HG02973 (cell line): ENCODE results near the gene GRIP2.

ENCODE experiments used
- ATAC-seq: cut with Tn5 transposase; IDR thresholded peaks from one replicate; pipeline ENCODE4 v1.9.1; 2021; ENCODE audit warnings: moderate library complexity; ENCODE audit not compliant: unreplicated experiment

The GRIP2 gene

DNA sequence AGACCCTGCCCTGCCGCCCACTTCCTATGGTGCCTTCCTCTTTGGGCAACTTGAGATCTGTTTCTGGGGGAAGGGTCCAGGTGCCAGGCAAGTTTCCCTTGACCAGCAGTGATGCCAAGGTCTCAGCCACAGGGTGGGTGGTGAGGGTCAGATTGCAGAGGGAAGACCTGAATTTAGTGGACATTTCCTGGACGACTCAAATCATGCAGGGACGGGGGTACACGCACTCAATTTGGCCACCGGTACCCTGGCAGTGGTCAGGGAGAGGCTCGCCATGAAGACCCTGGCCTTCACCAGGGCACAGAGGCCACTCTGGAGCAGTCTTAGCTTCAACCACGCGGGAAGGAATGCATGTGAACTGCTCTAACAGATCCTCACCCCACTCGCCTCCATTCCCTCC is 1.5 kb upstream of the GRIP2 start:
- ATAC-seq = no peak

DNA sequence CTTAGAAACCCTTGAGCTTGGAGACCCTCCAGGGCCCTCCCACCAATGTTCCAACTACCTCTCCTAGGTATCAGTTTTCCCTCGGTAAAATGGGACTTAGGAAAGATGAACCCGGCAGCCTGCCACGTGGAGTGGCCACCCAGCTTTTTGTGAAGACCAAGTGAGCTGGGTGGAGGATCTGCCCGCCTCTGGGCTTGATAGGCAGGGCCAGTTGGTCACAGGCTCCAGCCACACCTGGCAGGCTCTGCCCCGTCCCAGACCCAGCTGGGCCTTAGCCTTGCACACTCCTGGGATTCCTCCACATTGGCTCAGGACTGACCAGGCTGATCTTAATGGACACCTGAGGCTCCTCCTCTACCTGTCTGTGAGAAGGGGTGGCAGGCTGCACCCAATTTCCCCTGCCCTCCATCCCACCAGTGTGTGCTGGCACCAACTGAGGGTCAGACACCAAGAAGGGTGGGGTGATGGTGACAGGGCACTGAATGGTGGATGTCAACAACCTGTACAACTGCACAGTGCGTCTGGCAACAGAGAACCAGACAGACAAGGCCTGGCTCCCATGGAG is 761 bp upstream of the GRIP2 start:
- ATAC-seq = no peak

DNA sequence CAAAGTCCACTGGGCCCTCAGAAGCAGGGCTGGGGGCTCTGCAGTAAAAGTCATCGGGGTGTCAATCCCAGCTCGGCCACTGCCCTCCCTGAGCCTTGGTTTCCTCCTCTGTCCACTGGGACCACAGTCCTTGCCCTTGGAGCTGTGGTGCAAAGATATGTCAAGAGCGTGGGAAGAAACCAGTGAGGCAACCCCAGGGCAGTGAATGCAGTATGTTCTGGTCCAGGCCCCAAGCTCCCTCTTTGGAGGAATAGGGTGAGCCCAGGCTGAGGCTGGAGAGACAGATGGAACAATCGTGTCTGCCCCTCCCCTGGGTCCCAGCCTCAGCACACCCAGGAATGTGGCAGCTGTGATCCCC is 779 bp downstream of the GRIP2 start:
- ATAC-seq = no peak

DNA sequence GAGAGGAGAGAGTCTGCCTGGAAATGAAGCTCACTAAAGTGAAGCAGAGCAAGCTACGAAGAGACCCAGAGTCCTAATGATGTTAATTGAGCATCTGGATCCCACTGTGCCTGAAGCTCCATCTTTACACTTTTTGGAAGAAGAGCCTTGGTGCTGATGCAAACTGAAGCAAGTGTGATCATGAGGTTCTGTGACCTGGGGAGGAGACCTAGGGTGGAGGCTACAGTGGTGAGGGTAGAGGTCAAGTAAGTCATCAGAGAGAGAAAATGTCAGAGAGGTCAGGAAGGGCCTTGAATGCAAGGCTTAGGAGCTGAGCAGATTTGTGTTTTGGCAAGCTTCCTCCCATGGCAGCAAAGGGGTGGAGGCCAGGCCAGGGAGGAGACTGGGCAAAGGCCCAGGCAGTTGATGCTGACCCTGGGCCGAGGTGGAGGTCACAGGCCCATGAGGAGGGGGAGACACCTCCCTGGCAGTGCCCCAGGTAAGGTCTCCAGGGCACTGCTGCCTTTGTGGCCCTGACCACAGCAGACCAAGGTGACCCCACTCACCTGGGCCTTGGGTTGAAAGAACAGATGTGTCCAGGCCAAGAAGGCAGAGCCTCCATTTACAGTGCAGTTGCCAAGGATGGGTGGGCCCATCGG is 1.6 kb downstream of the GRIP2 start:
- ATAC-seq = no peak

DNA sequence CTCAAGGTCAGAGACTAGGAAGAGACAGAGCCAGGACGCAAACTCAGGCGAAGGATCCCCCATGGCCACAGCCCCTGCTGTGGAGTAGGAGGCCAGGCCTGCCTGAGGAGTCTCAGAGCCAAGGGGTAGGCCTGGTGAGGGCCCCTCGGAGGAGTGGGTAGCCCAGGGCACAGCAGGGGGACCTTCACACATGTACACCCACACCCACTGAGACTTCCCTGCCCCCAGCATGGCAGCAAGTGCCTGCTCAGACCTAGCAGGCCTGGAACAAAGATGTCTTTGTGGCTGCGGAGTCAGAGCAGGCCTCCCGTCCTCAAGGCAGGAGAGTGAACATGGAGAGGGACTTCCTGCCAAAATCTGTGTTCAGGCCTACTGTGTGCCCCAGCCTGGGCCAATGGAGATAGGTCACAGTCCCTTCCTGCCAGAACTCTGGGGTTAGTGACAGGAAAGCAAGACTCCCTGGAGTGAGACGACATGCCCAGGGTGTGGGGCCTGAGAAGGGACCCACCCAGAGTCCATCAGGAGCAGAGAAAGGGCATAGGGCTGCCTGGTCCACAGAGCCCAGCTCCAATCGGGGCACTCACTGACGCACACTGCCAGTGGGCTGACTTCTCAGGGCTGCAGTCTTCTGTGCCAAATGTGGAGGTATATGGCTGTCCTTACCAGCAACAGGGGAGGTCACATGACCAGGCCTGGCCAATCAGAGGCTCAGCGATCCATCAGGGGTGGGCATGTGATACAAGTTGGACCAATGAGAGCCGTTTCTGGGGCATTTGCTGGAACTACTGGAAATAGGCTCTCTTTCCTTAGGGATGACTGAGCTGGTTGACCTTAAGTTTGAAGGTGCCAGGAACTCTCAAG is 2.3 kb downstream of the GRIP2 start:
- ATAC-seq = no peak

DNA sequence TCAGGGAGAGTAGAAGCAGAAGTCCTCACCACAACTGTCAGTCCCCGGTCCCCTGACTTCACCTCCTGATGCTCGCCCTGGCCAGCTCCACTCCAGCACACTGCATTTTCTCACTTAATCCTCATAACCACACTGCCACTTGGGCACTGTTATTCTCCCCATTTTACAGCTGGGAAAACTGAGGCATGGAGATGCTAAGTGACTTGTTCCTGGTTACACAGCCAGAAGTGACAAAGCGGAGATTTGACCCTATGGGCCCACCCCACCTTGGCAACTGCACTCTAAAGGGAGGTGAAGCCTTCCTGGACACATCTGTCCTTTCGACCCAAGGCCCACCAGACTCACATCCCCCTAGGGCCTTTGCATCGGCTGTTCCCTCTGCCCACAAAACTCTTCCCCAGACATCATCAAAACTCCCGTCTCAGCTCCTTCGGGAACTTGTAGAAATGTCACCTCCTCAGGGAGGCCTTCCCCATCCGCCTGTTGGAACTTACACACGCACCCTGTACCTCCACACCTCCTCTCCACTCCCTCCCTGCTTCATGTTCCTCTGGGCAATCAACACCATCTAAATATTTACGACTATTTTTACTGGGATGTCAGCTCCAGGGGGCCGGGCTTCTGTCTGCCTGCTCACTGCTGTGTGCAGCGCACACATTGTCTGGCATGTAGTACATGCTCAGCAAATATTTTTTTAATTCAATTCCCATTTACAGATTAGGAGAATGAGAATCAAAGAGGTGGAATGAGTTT is 3.1 kb downstream of the GRIP2 start:
- ATAC-seq = no peak

DNA sequence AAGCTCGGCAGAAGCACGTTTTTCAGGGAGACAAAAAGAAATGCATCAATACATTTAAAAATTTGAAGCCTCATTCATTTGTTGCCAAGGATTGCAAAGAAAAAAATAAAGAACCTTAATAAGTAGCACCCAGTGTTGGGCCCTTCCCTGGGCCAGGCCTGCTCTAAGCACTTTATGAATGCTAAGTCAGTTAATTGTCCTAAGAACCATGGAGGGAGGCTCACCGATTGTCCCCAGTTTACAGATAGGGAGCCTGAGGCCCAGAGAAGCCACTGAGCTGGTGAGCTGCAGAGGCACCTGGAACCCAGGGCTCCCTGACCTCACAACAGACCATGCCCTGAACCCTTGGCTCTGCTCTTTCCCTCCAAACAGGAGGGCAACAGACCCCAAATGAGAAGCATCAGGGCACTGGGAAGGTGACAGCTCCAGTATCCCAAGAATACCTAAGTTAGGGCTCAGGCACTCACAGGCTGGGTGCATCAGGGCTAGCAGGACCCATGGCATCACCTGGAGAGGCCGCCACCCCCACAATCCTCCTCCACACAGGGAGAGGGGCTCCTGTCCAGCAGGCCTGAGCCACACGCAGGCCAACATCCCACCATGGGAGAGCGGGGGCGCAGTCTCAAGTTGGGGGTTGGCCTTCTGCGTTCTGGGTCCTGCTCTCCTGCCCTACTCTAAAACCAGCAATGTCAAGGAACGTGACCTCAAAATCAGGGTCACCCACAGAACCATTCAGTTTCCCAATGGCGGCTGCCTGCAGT is 3.9 kb downstream of the GRIP2 start:
- ATAC-seq = no peak

DNA sequence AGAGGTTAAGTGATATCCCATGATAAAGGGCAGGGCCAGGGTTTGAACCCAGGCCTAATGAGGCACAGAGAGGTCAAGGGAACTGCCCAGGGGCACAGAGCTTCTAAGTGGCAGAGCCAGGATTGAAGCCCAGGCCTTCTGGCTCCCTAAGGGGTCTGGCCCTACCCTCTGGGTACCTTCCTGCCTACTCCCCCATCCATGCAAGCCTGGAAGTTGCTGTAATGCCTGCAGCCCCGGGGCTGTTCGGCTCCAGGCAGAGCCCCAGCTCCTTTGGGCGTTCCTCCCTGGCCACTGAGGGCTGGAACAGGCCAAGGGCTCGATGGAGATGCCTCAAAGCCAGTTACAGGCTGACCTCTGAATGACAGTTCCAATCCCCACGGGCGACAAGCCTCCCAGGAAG is 4.5 kb downstream of the GRIP2 start:
- no peak for ATAC-seq

DNA sequence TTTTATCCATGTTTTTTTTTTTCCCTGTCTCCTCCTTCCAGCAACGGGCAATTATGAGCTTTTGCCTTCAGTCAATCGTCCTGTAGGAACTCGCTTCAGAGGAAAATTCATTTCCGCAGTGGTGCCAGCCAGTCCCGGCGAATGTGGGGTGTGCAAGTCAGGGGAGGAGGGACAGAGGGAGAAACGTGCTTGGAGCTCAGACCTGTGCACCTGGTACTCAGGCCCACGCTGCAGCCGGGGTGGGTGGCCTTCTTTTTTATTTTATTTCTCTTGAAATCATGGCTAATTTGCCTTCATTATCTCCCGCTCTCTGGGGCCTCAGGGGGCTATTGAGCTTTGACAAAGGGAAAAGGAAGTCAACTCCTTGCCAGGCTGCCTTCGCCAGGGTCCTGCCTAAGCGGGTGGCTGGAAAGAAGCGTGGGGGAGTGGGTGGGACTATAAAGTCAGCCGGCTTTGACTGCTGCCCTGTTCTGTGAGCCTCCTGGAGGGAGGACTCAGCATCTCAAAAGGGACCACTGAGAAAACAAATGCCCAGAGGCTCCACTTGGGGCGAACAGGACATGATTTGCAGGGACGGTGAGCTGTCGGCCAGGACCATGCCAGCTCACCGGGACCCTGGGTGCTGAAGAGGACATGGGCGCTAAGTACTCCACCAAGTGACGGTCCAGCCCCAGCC is 5.5 kb downstream of the GRIP2 start:
- no peak for ATAC-seq

DNA sequence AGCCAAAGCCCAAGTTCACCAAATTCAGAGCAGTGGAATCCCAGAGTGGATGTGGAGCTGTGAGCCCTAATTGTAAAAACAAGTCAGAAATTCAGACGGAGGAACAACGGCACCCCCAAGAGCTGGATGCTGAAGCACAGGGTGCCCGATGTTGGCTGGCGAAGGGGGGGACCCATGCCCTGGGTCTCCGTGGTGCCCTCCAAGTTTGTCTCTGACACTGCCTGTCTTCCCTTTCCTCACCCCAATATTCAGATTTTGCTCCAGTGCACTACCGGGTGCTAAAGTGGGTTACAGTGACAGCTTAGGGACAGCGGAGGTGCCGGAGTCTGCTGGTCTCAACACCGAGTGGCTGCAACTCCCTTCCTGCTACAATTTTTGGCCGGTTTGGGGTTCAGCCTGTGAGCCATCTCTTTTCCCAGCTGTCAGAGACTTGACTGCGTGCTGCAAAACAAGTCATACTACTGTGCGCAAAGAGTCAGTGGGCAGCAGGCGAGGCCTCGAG is 6.6 kb downstream of the GRIP2 start:
- ATAC-seq = no peak

DNA sequence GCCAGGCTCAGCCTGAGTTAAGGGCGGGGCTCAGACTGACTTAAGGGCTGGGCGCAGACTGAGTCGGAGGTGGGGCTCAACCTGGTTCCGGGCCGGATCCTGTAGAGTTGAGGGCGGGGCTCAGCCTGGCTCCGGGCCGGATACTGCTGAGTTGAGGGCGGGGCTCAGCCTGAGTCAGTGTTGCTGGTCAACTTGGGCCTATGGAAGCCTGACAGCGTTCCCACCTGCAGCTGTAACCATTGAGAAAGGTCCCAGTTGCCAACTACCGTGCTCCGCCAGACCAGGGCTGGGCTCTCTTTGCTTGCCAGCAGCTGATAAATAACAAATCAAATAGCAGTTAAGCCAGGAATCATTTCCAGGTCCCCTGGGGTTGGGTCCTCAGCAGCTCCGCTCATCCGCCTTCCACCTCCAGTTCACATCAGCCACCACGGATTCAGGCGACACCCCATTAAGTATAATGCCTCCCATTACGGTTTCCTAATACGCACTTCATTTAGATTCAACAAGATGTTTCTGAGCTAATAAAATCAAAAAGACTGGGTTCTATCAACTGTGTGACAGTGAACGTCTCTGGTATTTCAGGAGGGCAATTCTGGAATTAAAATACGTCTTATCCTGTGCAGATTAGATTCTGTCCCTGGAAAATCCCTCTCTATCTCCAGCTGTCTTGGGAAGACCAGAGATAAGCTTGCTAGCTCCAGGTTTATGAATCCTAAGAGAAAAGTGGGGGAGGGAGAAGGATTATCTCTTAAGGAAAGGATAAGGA is 7.3 kb downstream of the GRIP2 start:
- ATAC-seq = no peak

DNA sequence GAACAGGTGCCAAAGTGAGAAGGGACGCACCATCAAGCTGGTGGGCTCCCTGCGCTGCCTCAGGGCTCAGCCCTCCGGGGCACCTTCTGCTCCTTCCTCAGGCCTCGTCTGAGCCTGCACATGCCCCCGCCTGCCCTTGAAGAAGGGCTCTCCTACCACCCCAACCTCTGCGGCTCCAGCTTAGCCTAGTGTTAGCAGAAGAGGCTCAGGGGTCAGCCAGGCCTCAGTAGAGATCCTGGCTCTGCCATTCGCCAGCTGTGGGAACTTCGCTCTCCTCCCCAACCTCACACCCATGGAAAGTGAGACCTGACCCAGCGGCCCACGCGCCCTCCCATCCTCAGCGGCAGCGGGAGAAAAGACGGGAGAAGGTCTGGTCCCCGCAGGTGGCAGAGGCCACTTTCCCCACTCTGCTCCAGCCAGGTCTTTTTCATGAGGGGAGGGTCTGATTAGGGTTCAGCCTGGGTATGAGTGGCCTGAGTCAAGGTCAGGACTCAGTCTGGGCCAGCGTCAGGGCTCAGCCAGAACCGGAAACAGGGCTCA is 8.2 kb downstream of the GRIP2 start:
- no peak for ATAC-seq

DNA sequence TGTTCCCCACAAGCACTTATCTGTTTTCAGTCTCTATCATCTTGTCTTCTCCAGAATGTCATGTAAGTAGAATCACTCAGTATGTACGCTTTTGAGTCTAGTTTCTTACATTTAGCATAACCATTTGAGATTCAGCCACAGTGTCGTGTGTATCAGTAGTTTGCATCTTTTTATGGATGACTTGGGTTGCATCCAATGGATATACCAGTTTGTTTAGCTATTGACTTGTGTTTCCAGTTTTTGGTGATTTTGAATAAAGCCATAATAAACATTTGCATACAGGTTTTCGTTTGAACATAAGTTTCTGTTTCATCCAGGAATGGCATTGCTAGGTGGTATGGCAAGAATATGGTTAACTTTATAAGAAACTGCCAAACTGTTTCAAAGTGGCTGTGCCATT is 12.1 kb downstream of the GRIP2 start:
- no peak for ATAC-seq

DNA sequence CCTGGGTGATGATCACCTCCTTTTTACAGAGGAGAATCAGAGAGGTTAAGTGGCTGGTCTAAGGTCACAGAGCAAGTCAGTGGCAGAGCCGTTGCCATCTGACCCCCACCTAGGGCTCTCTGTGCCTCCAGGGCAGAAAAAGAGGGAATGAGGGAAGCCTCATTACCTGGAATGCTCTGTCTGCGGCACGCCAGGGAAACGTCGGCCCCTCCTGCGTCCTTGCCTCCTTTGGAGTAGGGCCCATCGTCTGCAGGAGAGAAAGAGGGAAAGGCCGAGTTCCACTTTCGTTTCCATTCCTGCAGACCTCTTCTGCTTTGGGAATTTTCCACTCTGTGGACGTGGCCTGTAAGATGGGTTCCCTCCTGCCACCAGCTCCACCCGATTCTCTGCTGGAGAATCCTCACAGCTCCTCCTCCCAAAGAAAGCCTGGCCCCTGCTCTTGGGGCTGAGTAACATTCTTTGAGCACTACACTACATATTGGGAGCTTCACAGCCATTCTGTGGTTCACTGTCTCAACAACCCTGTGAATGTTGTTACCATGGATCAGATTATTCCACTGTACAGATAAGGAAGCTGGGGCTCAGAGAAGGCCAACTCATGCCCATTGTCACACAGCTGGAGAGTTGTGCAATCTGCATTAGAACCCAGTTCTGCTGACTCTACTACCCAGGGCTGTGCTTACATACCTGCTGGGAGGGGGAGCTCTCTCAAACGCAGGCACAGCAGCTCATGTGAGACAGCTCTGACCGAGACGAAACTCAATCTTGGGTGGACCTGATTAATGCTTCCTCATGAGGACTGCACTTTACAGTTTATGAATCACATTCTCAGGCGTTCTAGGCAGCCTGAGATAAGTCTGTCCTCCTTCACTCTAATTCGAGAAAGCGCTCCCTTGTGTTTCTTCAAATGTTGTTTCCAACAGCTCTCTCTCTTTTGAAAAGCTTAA is 14.2 kb downstream of the GRIP2 start:
- no peak for ATAC-seq

DNA sequence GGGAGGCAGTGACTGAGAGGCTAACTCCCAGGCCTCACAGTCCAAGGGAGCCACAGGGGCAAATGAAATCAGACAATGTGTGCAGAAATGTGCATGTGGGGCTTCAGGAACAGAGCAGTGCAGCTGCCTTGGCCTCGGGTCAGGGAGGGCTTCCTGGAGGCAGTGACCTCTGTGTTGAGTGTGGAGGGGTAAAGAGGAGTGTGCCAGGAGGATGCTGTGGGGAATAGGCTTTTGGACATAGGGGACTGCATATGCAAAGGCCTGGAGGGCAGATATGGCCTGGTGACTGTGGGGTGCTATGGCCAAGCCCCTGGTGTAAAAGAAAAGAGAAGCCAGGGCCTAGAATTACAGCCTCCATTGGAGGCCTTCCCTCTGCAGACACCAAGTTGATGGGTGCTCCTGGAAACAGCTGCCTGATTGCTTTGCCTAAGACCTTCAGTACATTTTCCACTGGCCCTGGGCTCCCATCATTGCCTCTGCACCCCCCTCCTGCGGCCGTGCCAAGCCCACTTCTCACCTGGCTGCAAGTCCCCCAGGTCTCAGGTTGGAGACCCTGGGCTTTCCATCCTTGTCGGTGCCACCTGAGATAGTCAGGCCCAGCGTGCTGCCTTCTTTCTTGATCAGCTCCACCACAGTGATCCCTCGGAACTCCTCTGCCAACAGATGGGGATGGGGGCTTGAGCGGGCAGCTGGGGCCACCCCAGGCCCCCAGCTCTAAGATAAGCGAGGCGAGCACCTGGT is 15.1 kb downstream of the GRIP2 start:
- ATAC-seq = no peak

DNA sequence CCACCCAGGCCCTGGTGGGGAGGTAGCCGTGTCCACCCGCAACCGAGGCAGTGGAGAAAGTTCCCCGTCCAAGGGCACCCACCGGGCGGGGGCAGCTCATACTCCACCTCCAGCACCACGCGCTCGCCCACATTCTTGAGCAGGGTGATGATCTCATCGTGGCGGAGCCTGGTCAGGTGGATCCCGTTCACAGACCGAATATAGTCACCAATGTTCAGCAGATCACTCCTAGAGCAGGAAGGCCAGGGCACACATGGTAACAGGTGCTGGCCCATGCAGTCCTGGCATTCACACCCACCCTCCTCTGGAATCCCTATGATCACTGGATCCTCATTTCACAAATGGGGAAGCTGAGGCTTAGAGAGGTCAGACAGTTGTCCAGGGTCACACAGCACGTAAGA is 15.8 kb downstream of the GRIP2 start:
- ATAC-seq = no peak

DNA sequence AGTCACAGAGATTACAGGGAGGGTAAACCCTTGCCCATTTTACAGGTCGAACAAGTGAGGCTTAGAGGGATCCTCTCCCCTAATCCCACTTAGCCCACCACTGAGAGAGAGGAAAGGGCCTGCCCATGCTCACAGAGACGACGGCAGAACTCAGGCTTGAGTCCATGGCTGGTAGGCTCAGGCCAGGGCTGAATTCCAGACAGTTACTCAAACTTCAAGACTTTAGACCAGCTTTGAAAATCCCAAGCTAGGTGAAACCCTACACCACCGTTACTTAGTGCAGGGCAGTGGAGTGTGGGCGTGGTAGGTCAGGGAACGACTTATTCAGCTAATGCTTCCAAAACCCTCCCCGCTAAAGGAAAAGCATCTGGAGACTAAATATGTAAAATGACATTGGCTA is 16.4 kb downstream of the GRIP2 start:
- no peak for ATAC-seq
